Right renal pelvis (tissue), 4 donors: Measurements from ENCODE around the gene CHN2. TPM values are rescaled to one million over a fixed set of nuclear protein-coding genes. Genes with fewer than 3 reads are reported as not detected.

Experiments
- DNase-seq, 4 donors: peaks; one replicate each; pipeline ENCODE4 v3.0.0-alpha.2; 2013; ENCODE audit warnings: low read depth in 4 of 4, low spot score in 3 of 4, missing footprints in 1 of 4
- polyA plus RNA-seq, 4 donors: library from polyadenylated mRNA; unstranded; fragments of 120-200 nt; gene quantifications; one replicate each; pipeline ENCODE4 v1.2.1, GENCODE V29; 2013; ENCODE audit not compliant: insufficient read length in 4 of 4

CHN2 gene
- polyA plus RNA-seq, 4 donors = 10.5 to 23.1 (median 17.6) TPM

DNA sequence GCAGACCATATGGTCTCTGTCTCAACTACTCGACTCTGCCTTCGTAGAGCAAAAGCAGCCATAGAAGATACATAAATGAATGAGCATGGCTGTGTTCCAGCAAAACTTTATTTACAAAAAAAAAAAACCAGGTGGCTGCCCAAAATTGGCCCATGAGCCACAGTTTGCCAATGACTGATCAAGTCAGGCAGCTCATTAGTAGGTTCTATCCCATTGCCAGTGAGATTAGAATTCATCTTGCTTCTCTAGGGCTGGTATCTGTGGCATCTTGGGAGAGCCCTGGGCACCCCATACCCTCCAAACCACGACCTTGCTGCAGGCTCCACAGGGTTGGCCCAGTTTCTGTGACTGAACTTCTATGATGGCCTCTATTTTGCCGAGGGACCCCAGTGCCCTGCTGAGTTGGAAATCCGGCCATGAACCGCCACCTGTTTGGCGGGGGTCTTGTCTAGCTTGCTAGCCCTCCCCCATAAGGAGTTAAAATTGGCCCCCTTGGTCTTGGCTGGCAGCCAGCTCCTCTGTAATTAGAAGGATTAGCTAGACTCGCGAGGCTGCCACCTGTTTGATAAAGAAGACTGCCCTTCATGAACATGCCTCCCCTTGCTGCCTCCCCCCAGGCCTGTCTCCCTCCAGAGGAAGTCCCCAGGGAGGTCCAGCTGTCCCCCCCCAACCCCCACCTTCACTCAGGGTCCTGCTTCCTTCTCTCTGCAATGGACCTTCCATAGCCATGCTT lies 83.9 kb downstream of the CHN2 start:
- no peak for DNase-seq

DNA sequence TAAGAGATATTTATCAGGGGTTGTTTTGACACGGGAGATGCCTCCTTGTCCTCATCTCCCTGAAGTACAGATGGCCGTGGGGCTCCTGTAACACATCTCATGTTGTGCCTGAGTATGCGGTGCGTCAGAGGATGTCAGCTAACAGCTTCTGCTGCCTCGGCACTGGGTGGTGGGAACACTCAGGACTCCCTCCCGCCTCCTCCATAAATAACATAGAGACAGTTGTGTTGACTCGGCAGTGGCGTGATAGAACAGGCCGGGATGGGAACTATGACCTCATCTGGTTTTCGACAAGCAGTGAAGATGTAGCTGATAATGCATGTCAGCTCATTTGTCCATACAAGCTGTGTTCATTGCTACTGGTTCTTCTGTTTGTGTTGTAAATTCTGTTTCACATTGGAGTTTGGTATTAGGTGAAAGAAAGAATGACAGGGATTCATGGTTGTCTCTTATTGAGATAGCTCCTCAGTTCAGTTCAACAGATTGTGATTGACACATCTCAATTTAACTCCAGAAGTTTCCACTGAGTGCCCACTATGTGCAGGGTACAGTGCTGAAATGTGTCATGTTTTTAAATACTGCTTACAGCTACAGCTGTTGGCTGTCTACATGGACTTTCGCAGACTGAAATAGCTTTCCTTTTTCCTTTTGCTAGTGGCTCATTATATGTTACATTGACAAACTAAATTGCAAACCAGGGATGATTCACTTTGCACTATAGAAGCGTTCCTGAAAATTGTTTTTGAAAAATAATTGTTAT lies 87.4 kb downstream of the CHN2 start:
- DNase-seq = no peak

DNA sequence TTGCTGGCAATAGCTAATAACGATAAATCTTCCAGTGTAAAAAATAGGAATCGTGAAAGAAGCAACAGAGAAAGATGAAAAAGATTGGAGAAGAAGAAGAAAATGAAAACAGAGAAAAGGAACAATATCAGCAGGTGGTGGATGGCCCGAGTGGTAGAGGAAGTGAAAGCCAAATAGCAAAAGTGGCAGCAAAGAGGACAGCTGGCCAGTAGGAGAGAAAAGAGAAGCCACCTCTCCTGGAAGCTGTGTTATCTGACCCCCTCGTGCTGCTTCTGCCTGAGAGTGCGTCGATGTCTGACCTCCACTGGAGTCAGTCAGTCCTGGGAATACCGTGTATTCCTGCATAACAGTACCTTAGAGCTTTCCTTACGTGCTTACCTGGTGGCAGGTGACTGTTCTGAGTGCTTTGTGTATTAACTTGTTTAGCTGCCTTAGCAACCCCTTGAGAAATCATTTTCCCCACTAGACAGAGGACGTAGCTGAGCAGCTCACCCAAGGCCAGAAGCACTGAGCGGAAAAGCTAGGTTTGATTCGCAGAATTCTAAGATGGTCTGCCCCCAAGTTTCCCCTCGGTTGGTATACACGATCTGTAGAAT lies 88.3 kb downstream of the CHN2 start:
- DNase-seq = no peak

DNA sequence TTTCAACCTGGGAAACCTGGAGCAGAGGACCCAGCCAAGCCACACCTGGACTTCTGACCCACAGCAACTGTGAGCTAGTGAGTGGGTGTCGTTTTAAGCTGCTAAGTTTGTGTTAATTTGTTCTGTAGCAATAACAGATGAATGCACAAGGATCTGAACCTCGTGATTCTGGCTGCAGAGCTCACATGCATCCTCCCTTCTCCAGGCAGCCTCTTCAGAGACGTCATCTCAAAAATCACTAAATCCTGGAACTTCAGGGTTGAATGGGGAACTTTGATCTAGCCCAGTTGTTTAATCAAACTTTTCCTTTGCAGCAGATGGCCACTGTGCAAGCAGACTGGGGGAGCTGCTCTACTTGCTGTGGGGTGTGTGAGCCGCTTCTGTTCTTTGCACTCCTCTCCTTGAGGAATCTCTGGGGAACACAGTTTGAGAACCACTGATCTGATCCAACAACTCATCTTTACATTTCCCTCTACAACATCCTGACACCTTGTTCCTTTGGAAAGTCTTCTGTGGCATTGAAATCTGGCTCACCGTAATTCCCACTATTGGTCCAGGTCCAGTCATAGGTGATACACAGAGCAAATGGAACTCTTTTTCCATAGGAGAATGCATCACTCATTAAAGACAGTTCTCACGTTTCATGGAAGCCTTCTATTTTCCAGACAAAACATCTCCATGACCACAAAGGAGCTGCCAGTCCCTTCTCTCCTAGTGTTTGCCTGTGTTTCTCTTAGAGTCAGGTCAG lies 90.3 kb downstream of the CHN2 start:
- DNase-seq = no peak

DNA sequence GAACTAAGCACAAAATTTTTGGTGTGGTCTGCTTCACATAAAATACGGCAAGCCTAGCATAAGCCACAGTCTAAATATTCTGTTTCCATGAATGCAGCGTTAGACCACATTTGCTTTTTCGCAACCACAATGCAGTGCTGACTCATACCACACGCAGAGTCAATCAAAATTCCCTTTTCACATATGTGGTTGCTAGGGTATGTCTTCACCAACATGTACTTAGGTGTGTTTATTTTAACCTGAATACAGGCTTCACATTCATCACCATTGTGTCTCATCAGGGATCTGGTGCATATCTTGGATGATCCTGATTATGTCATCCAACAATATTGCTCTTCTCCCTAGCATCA lies 90.8 kb downstream of the CHN2 start:
- no peak for DNase-seq

DNA sequence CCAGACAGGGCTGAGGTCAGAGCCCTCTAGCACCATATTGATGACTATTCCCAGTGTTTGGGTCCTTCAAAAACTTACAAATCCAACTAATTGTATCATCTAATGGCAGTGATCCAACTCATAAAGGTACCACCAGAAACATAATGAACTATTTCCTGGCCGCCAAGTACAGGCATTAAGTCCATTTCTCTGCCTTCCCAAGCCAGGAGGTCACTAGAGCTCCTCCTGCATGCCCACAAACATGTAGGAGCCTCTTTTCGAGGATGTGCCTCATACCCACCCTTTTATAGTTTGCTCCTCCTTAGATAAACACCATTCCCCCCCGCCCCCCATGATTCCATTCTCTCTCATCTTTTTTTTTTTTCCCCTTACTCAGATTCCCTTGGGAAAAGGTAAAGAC lies 91.3 kb downstream of the CHN2 start:
- no peak for DNase-seq

DNA sequence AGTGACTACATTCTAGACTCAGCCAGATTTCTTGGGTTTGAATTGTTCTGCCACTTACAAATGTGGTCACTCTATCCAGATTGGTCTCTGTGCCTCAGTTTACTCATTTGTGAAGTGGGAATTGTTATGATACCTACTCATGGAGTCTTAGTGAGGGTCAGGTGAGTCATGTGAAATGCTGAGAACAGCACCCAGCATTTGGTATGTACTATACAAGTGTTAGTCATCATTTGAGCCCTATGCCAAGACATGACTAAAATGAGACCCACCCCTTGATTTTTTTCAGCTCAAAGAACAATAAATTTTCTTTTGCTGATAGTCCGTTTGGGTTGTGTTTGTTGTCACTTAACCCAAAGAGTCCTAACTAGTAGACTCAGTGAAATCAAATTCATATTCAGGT lies 92.8 kb downstream of the CHN2 start:
- DNase-seq = no peak

DNA sequence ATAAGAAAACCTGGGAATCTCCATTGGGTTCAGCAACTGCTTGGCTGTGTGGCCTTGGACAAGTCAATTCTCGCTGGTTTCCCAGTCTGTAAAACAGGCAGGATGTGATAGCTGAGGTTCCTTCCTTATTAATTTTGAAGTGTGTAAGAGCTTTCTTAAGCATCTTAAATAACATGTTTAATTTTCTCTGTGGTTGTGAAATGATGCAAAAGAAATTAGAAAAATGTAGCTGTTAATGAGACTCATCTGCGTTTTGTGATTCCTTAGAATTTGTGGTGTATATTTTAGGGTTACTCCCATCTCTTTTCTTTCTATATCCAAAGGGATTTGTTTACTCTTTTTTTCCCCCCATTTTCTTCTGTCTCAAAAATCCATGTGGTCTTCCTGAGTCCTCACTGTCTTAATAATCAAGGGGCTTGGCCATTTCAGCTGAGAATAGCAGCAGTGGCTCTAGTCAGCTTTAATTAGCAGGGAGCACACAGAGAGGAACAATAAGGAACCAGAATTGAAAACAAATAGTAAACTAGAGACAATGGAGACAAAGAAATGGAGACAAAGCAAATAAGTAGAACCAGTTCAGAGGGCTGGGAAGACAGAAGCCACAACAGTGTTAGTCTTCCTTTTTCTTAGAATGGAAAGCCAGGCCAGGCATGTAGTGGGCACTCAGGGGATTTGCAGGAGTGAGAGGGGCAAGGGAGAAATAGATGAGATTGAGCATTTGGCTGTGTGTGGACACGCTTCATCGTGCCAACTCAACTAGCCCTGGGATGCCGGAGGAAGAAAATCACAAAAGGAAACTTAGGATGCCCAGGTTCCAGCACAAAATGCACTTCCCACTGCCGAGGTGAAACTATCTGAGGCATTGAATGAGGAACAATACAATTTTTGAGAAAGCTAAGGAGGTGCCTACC lies 93.9 kb downstream of the CHN2 start:
- DNase-seq = no peak

DNA sequence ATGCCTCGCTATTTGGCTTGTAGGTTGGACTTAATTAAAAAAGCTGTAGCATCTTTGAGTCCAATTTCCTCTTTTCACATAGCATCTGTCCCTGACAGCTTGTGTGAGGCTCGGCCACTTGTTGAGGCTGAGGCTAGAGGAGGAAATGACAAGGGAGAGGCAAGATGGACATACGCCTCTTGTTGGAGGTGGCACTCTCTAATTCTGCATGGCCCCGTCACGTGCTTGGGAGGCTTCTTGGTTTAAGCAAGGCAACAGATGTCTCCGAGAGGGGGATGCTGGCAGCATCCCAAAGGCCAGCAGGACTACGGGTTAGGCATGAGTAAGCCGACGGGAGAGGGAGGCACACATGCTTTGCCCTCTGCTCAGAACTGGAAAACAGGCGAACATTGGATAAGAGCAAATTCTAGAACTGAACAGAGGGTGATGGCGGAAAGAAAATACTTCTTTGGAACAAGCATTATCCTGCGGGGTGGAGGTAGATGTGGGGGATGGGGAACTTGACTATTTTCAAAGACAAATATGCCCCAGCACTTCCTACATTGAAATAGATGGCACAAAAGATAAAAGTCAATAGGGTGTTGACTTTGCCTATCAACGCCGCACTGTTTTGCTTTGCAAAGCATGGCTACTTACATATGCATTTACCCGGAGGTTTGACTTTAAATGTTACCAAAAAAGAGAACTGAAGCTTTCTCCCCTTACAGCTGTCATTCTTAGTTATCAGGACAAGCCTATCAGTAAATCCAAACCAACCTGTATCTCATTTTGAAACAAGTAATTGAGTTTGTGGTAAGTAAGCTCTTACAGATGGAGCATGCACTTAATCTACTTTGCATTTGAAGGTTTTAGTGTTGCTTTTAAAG lies 94.8 kb downstream of the CHN2 start:
- no peak for DNase-seq

DNA sequence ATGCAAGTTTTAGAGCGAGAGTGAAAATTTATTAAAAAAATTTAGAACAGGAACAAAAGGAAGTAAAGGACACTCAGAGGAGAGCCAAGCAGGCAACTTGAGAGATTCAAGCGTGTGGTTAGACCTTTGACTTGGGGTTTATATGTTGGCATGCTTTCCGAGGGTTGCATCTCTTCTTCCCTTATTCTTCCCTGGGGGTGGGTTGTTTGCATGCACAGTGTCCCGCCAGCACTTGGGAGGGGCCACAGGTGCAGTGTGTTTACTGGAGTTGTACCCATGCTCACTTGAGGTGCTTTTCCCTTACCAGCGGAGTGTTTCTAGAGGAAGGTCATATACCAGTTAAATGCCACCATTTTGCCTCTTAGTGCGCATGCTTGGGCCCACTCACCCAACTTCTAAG lies 96.3 kb downstream of the CHN2 start:
- DNase-seq = no peak

DNA sequence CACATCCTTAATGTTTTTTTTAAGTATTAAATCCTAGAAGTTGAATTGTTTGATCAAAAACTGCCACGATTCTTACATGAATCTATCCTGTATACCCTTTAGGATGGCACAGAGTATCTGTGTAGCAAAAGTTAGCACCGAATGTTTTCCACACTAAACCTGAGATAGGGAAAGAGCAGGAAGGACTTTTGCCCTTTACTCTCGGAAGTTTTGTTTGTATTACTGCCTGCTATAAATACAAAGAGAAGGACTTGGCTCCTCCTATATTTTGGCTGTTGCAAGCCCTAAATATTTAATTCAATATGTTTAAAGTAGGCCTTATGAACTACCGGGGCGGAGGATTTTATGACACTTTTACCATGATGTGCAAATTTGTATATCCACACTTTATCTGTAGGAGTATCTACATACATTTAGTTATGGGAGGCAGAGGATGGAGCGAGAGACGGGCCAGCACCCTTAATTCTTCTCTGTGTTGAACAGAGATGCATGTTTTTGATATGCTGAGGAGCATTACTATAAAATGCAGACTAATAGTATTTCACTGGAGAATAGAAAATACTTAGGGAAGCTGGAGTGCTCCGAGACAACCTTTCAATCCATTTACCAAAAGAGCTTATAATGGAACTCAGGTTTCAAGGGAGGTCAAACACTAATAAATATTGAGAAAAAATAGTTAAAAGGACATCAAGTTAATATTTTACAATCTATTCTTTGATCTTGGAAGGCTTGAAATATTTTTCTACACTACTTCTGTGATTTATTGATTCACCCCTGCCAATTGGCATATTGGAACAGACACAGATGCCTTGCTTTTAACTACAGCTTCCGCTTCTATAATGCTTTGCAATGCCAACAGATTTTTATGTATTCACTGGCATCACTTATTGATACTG lies 97.4 kb downstream of the CHN2 start:
- DNase-seq = no peak

DNA sequence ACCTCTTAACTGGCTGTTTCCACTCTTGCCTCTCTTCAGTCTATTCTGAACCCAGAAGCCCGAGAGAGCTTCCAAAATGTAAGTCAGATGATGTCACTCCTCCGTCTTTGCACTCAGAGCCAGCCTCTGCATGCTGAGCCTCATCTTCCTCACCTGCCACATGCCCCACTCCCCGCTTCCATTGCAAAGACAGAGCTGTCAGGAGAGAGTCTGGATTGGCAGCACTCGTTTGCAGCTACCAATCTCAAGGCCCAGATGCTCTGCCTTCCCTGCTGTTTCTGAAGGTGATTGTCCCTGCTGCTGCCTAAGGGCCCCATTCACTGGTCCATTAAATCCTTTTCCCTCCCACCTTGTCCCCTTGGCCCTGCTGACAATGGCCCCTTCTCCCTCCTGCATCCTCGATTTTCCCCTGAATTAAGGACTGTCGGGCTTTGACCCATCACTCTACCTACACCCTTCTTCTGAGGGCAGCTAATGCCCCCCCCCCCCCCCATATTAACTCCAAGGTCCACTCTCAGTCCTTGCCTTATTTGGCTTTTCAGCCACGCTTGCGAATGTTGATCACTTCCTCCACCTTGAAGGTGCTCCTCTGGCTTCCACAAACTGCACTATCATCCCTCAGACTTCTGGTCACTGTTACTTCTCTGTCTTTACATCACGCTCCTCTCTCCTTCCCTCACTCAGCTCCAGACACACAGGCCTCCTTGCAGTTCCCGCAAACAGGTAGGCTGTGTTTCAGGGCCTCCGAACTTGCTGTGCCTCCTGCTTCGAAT lies 98.5 kb downstream of the CHN2 start:
- DNase-seq = no peak

DNA sequence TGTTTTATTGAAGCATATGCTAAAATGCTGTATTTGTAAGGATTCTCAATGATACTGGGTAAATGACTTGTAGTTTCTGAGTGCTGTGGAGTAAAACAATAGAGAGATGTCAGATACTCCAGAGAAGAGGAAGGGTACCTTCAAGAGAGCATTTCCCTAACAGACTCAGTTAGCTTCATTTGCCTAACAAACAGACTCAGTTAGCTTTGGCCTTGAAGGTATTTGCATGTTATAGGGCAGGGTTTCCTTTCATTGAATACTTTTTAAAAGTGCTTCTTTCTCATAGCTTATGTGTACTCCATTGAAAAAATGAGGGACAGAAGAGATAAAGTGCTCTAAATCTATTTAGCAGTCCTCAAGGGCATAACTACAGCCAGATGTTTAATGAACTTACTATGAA lies 101.8 kb downstream of the CHN2 start:
- DNase-seq = no peak

DNA sequence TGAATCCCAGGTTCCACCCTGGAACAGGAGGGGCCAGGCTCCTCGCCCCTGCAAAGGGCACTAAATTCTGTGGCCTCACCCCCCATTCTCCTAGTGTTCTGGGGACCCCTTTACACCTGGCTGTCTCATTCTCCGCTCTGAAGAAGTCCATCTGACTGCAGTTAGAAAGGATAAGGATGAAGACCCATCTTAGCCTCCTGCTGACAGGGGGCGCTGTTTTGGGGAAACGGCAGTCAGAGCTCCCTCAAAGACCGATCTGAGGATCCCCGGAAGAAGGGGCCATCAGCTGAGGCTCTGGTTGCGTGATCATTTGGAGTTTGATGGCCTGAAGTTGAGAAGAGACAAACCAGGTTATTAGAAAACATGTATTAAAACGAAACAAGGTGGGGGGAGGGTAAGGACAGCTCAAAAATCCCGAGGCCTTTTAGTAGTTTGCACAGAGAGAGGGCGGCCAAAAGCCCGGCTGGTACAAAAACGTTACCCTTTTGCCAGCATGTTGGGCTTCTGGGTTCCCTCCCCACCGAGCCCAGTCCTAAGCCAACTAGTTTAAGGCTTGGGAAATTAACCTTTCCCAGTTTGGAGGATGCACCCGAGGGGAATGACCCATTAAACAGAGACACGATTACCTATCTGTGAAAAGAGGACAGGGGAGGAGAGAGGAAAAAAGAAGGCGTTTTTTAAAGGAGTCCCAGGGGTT lies 102.8 kb downstream of the CHN2 start:
- DNase-seq = no peak

DNA sequence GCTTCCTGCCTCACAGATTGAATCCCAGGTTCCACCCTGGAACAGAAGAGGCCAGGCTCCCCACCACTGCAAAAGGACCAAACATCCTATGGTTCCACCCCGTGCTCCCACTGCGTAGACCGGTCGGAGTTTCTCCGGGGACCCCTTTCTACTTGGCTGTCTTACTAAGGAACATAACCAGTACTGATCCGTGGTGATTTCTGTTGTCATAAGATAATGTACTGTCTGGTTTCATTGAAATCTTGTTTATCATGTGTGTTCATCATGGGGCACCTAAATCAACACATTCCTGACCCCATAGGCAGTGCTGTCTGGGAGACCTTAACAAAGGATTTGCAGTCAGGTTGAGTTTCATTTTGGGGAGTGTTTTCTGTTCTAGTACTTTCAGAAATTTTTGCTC lies 104.5 kb downstream of the CHN2 start:
- no peak for DNase-seq

DNA sequence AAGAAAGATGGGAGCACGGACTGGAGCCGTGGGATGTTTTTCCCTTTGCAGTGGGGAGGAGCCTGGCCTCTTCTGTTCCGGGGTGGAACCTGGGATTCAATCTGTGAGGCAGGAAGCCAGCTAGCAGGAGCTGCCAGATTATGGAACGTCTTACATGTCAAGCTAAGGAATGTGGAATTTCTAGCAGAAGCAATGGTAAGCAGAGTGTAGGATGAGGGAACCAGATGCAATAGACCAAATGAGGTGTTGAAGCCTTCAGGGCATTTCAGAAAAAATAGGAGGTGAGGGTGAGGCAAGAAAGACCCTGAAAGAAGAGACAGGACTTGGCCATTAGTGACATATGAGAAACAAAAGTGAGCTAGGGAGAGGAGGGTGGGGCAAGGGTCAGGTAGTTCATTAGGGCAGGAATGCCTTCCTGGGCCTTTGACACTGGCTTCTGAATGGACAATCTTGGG lies 105.5 kb downstream of the CHN2 start:
- DNase-seq = no peak

DNA sequence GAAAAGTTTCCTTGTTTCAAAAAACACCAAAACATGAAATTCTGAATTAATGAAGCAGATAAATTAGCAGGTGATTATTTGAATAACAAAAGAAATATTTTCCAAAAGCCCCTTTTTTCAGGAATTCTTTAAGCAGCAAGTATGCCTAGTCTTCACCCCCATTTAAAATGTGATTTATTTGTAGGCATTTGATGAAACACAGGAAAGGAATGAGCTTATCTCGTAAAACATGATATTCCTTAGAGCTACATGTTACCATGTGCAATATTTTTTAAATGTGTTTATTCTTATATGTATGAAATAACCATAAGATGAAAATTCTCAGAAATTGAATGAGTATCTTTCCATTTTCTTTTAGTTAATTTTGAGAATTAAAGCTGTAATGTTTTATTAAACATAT lies 106.1 kb downstream of the CHN2 start:
- DNase-seq = no peak
